HepG2 (cell line): ENCODE results near the gene SYNE1. TPM values are rescaled to one million over a fixed set of nuclear protein-coding genes. Genes with fewer than 3 reads are reported as not detected.

ENCODE experiments used
- EED ChIP-seq: sonication (generic); formaldehyde crosslinking; IDR thresholded peaks from 2 replicates; pipeline ENCODE4 v1.5.0; 2020; ENCODE audit warnings: mild to moderate bottlenecking, missing genetic modification reagents
- GATAD2A ChIP-seq: IDR thresholded peaks from 2 replicates; pipeline ENCODE4 v1.6.1; 2016
- IKZF5 ChIP-seq: IDR thresholded peaks from 2 replicates; pipeline ENCODE4 v1.6.1; 2018; ENCODE audit warnings: missing genetic modification reagents, mild to moderate bottlenecking, missing compliant biosample characterization
- MEF2D ChIP-seq: sonication (generic); formaldehyde crosslinking; IDR thresholded peaks from 2 replicates; pipeline ENCODE4 v1.5.1; 2020; ENCODE audit warnings: mild to moderate bottlenecking, missing genetic modification reagents
- MLLT10 ChIP-seq: sonication (generic); formaldehyde crosslinking; IDR thresholded peaks from 2 replicates; pipeline ENCODE4 v1.4.0; 2020; ENCODE audit warnings: missing genetic modification reagents
- MTA3 ChIP-seq: sonication (generic); formaldehyde crosslinking; IDR thresholded peaks from 2 replicates; pipeline ENCODE4 v1.4.0; 2020; ENCODE audit warnings: missing genetic modification reagents
- MXI1 ChIP-seq: IDR thresholded peaks from 3 replicates; pipeline ENCODE4 v1.6.1; 2012; ENCODE audit warnings: low read depth, low read length, inconsistent platforms, borderline replicate concordance
- NFIB ChIP-seq: sonication (generic); formaldehyde crosslinking; IDR thresholded peaks from 2 replicates; pipeline ENCODE4 v1.9.0; 2021; ENCODE audit warnings: missing genetic modification reagents, mild to moderate bottlenecking, borderline replicate concordance
- PCBP1 ChIP-seq: fragments of 200-400 bp; formaldehyde crosslinking; IDR thresholded peaks from 2 replicates; pipeline ENCODE4 v1.6.1; 2017; ENCODE audit warnings: mild to moderate bottlenecking, low read depth, low read length, borderline replicate concordance
- PRDM4 ChIP-seq: sonication (generic); formaldehyde crosslinking; IDR thresholded peaks from 2 replicates; pipeline ENCODE4 v1.9.0; 2021; ENCODE audit warnings: missing genetic modification reagents, borderline replicate concordance
- PRMT3 ChIP-seq: sonication (generic); formaldehyde crosslinking; IDR thresholded peaks from 2 replicates; pipeline ENCODE4 v1.8.1; 2022; ENCODE audit warnings: low read depth, mild to moderate bottlenecking, moderate library complexity, missing genetic modification reagents, borderline replicate concordance
- SALL1 ChIP-seq: sonication (generic); formaldehyde crosslinking; IDR thresholded peaks from 2 replicates; pipeline ENCODE4 v1.8.0; 2022; ENCODE audit warnings: mild to moderate bottlenecking, missing genetic modification reagents
- SIX4 ChIP-seq: sonication (generic); formaldehyde crosslinking; IDR thresholded peaks from 2 replicates; pipeline ENCODE4 v1.4.0; 2020; ENCODE audit warnings: missing genetic modification reagents
- SMAD9 ChIP-seq: sonication (generic); formaldehyde crosslinking; IDR thresholded peaks from 2 replicates; pipeline ENCODE4 v1.5.1; 2020; ENCODE audit warnings: mild to moderate bottlenecking, missing genetic modification reagents
- SSRP1 ChIP-seq: IDR thresholded peaks from 2 replicates; pipeline ENCODE4 v1.6.1; 2016; ENCODE audit warnings: control low read depth
- TBX3 ChIP-seq: fragments of 450-650 bp; IDR thresholded peaks from 2 replicates; pipeline ENCODE4 v1.6.1; 2017; ENCODE audit warnings: antibody characterized with exemption, mild to moderate bottlenecking, inconsistent platforms, borderline replicate concordance
- TMF1 ChIP-seq: sonication (generic); formaldehyde crosslinking; IDR thresholded peaks from 2 replicates; pipeline ENCODE4 v1.8.1; 2022; ENCODE audit warnings: low read depth, missing genetic modification reagents
- ZFP90 ChIP-seq: sonication (generic); formaldehyde crosslinking; IDR thresholded peaks from 2 replicates; pipeline ENCODE4 v1.8.0; 2022; ENCODE audit warnings: missing genetic modification reagents, mild to moderate bottlenecking, inconsistent platforms, borderline replicate concordance
- ZNF460 ChIP-seq: sonication (generic); formaldehyde crosslinking; IDR thresholded peaks from 2 replicates; pipeline ENCODE4 v1.5.1; 2020; ENCODE audit warnings: missing genetic modification reagents, mild to moderate bottlenecking, borderline replicate concordance
- ZNF496 ChIP-seq: sonication (generic); formaldehyde crosslinking; IDR thresholded peaks from 2 replicates; pipeline ENCODE4 v1.8.1; 2023; ENCODE audit warnings: mild to moderate bottlenecking, moderate library complexity, missing genetic modification reagents; ENCODE audit not compliant: insufficient replicate concordance
- ZNF652 ChIP-seq: IDR thresholded peaks from 2 replicates; pipeline ENCODE4 v1.6.1; 2016; ENCODE audit warnings: low read depth, borderline replicate concordance
- ZNF772 ChIP-seq: sonication (generic); formaldehyde crosslinking; IDR thresholded peaks from 2 replicates; pipeline ENCODE4 v1.5.0; 2020; ENCODE audit warnings: mild to moderate bottlenecking, missing genetic modification reagents
- ZNF878 ChIP-seq: sonication (generic); formaldehyde crosslinking; IDR thresholded peaks from 2 replicates; pipeline ENCODE4 v1.8.1; 2023; ENCODE audit warnings: mild to moderate bottlenecking, missing genetic modification reagents, moderate library complexity
- polyA plus RNA-seq, 8 experiments: library from polyadenylated mRNA; depleted of rRNA in 3 of 8; stranded (reverse) in 7 of 8; unstranded in 1 of 8; fragments of >200 nt; fragmentation: Illumina TruSeq in 4 of 8; extraction: Trizol in 4 of 8; gene quantifications; 2 replicates each; pipeline versions ENCODE4 v1.2.1 to v1.2.3, GENCODE V29; 2011 to 2016; ENCODE audit warnings: low read depth in 4 of 8, missing spikeins in 1 of 8, mixed read lengths in 1 of 8; ENCODE audit not compliant: insufficient read depth in 1 of 8
- total RNA-seq, 5 experiments: library from RNA; depleted of rRNA; stranded (reverse); fragments of >200 nt; fragmentation: Illumina TruSeq; extraction: Trizol; gene quantifications; 2 replicates each; pipeline ENCODE4 v1.2.3, GENCODE V29; 2016; ENCODE audit warnings: low read depth in 1 of 5
- TF ChIP-seq, protein P1 (sequence below): sonication (generic); formaldehyde crosslinking; IDR thresholded peaks from 2 replicates; pipeline ENCODE4 v1.4.0; 2020; ENCODE audit warnings: mild to moderate bottlenecking, missing genetic modification reagents
- TF ChIP-seq, protein P2 (sequence below): IDR thresholded peaks from 2 replicates; pipeline ENCODE4 v1.6.1; 2016; ENCODE audit warnings: mild to moderate bottlenecking

Gene SYNE1
- total and polyA plus RNA-seq, 2 of the 13 experiments (the other 11 are each of a cell fraction or from before 2014, with no cell fraction given) = 5.5 to 15.9 TPM

DNA sequence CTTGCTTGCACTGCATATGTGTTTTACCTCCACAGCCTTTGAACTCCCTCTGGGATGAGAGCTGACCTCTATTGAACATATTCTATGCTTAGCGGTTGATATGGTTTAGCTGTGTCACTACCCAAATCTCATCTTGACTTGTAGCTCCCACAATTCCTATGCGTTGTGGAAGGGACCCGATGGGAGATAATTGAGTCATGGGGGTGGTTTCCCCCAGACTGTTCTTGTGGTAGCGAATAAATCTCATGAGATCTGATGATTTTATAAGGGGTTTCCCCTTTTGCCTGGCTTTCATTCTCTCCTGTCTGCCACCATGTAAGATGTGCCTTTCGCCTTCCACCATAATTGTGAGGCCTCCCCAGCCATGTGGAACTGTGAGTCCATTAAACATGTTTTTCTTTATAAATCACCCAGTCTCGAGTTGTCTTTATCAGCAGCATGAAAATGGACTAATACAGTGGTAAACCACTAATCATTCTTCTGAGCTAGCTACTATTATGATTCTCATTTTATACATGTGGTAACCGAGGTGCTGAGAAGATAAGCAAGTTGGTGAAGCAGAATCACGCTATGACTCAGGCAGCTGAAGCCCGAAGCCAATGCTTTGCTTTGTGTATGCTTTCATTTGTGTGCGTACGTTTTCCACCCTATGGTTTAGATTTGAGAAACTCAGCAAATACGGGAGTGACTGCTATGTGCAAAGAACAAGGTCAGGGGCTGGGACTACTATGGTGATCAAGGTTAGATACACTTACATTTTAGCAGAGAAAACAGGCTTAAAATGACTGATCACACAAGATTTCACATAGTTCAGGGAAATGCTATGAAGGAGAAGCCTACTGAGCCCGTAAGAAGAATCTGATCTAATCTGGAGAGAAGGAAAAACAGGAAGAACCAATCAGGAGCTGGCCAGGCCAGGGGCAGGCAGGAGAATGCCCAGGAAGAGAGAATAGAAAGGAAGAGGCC, 466.2 kb downstream of the SYNE1 start (continued):
- peak; percentile 58; the same call in 1 of the 2 replicates for TF ChIP-seq SSRP1 (CRISPR knock-in tag)
- TF ChIP-seq ZFP90 (CRISPR knock-in tag) = no peak
- no peak for TF ChIP-seq EED
- no peak; the same call in 1 of the 2 replicates for TF ChIP-seq ZNF652 (CRISPR knock-in tag)
- TF ChIP-seq MLLT10 (CRISPR knock-in tag) = no peak
- no peak for TF ChIP-seq PRMT3
- TF ChIP-seq, protein P1, sequence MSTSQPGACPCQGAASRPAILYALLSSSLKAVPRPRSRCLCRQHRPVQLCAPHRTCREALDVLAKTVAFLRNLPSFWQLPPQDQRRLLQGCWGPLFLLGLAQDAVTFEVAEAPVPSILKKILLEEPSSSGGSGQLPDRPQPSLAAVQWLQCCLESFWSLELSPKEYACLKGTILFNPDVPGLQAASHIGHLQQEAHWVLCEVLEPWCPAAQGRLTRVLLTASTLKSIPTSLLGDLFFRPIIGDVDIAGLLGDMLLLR (CRISPR knock-in tag) = no peak
- TF ChIP-seq ZNF878 (CRISPR knock-in tag) = no peak
- no peak for TF ChIP-seq NFIB (CRISPR knock-in tag)
- peak; percentile 87 for TF ChIP-seq GATAD2A (CRISPR knock-in tag)
- TF ChIP-seq PCBP1 = no peak
- TF ChIP-seq TMF1 (CRISPR knock-in tag) = no peak
- no peak for TF ChIP-seq MEF2D (CRISPR knock-in tag)
- TF ChIP-seq SIX4 (CRISPR knock-in tag) = 0 out of 2 replicates have a peak, but pooled peaks have one; percentile 6
- TF ChIP-seq, protein P2, sequence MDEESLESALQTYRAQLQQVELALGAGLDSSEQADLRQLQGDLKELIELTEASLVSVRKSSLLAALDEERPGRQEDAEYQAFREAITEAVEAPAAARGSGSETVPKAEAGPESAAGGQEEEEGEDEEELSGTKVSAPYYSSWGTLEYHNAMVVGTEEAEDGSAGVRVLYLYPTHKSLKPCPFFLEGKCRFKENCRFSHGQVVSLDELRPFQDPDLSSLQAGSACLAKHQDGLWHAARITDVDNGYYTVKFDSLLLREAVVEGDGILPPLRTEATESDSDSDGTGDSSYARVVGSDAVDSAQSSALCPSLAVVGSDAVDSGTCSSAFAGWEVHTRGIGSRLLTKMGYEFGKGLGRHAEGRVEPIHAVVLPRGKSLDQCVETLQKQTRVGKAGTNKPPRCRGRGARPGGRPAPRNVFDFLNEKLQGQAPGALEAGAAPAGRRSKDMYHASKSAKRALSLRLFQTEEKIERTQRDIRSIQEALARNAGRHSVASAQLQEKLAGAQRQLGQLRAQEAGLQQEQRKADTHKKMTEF (CRISPR knock-in tag) = no peak; the same call in 1 of the 2 replicates
- TF ChIP-seq MTA3 (CRISPR knock-in tag) = no peak
- peak; percentile 80; the same call in 1 of the 2 replicates for TF ChIP-seq IKZF5
- no peak for TF ChIP-seq ZNF772 (CRISPR knock-in tag)
- no peak for TF ChIP-seq SMAD9 (CRISPR knock-in tag)
- TF ChIP-seq SALL1 = peak; percentile 83
- peak; percentile 56; the same call in 1 of the 2 replicates for TF ChIP-seq TBX3
- no peak for TF ChIP-seq PRDM4 (CRISPR knock-in tag)
- no peak; the same call in 1 of the 2 replicates for TF ChIP-seq ZNF460 (CRISPR knock-in tag)
- no peak for TF ChIP-seq ZNF496
- TF ChIP-seq MXI1 = no peak; the same call in 2 of the 3 replicates
